OCI-LY7 (cell line): Measurements from ENCODE around the gene GJB2. TPM values are rescaled to one million over a fixed set of nuclear protein-coding genes. Genes with fewer than 3 reads are reported as not detected.

Source experiments
- BruUV-seq: library from RNA; stranded (reverse); fragments of 400-500 nt; replicated peaks from 2 replicates; lab custom pipeline; 2021; lab: Mats Ljungman, UMichigan
- CTCF ChIA-PET: fragments of 300-600 bp; sonication (Branson Sonifier 250); formaldehyde crosslinking; loops from one replicate; lab custom pipeline; 2022; ENCODE audit warnings: antibody characterized with exemption; ENCODE audit not compliant: unreplicated experiment; lab: Charles Lee
- POLR2A ChIA-PET: fragments of 300-600 bp; sonication (Branson Sonifier 250); formaldehyde crosslinking; loops from one replicate; lab custom pipeline; 2022; ENCODE audit warnings: antibody characterized with exemption; lab: Charles Lee
- DNase-seq: peaks from one replicate; pipeline ENCODE4 v3.0.0-alpha.2; 2015; ENCODE audit warnings: low spot score
- H2AFZ ChIP-seq: fragments of 200-600 bp; sonication (generic), shearing (Covaris generic); 2 replicates; pipeline ENCODE4 v1.6.1; 2014; ENCODE audit warnings: mild to moderate bottlenecking, antibody characterized with exemption, low read length, moderate library complexity
- H3K27ac ChIP-seq: fragments of 200-600 bp; sonication (generic); 2 replicates; pipeline ENCODE4 v1.5.1; 2014; ENCODE audit warnings: mixed run types, low read depth, mild to moderate bottlenecking, moderate library complexity, low read length, inconsistent platforms; ENCODE audit not compliant: poor library complexity, severe bottlenecking
- H3K36me3 ChIP-seq: fragments of 200-600 bp; sonication (generic); 2 replicates; pipeline ENCODE4 v1.6.1; 2014; ENCODE audit warnings: mild to moderate bottlenecking, antibody characterized with exemption, low read length, moderate library complexity, mixed read lengths; ENCODE audit not compliant: insufficient read depth
- H3K4me1 ChIP-seq: fragments of 200-600 bp; sonication (generic); 2 replicates; pipeline ENCODE4 v1.5.1; 2014; ENCODE audit warnings: mild to moderate bottlenecking, low read length; ENCODE audit not compliant: insufficient read depth, poor library complexity, severe bottlenecking
- H3K4me2 ChIP-seq: fragments of 200-600 bp; sonication (generic); 2 replicates; pipeline ENCODE4 v1.6.1; 2014; ENCODE audit warnings: mild to moderate bottlenecking, low read length
- H3K4me3 ChIP-seq: fragments of 200-600 bp; sonication (generic); 2 replicates; pipeline ENCODE4 v1.5.1; 2014; ENCODE audit warnings: mild to moderate bottlenecking, low read depth, low read length; ENCODE audit not compliant: poor library complexity, severe bottlenecking
- H3K79me2 ChIP-seq: fragments of 200-600 bp; sonication (generic); 2 replicates; pipeline ENCODE4 v1.6.1; 2016; ENCODE audit warnings: low read depth, mild to moderate bottlenecking, low read length, moderate library complexity, mixed read lengths; ENCODE audit not compliant: insufficient read depth
- H3K9me2 ChIP-seq: fragments of 200-600 bp; sonication (generic); 2 replicates; pipeline ENCODE4 v1.6.1; 2016; ENCODE audit warnings: mild to moderate bottlenecking, low read length, mixed read lengths; ENCODE audit not compliant: insufficient read depth
- H3K9me3 ChIP-seq: fragments of 200-600 bp; sonication (generic); 2 replicates; pipeline ENCODE4 v1.6.1; 2014; ENCODE audit warnings: mild to moderate bottlenecking, mixed run types, low read length, mixed read lengths
- H4K20me1 ChIP-seq: fragments of 200-600 bp; sonication (generic); 2 replicates; pipeline ENCODE4 v1.6.1; 2014; ENCODE audit warnings: mild to moderate bottlenecking, antibody characterized with exemption, low read length, moderate library complexity, mixed read lengths; ENCODE audit not compliant: insufficient read depth
- CTCF ChIP-seq: fragments of 200-600 bp; sonication (generic); conservative IDR thresholded peaks from 2 replicates; pipeline ENCODE4 v1.5.1; 2014; ENCODE audit warnings: mild to moderate bottlenecking, antibody characterized with exemption, low read length, moderate library complexity, mixed read lengths
- EZH2phosphoT487 ChIP-seq: fragments of 200-600 bp; sonication (generic); IDR thresholded peaks from 2 replicates; pipeline ENCODE4 v1.6.1; 2018; ENCODE audit warnings: low read depth, borderline replicate concordance, mild to moderate bottlenecking, mixed run types, antibody characterized with exemption, low read length, moderate library complexity, mixed read lengths
- intact Hi-C: fragments of 100-400 bp; cut with micrococcal nuclease; formaldehyde crosslinking; loops from one replicate; pipeline ENCODE4 v1.10.0; 2022; ENCODE audit not compliant: unreplicated experiment
- total RNA-seq, 2 experiments: library from RNA; depleted of rRNA in 1 of 2; stranded (reverse); fragments of >200 nt in 1 of 2; shearing (Covaris generic) in 1 of 2; gene quantifications; 2 replicates each; pipeline ENCODE4 v1.2.3, GENCODE V29; 2014 to 2022

GJB2 gene
- total RNA-seq, 2 experiments from 2014 or later = not detected

- POLR2A ChIA-PET = interaction anchor here (1.0 kb wide), 1 partner anchor 12 kb away, joined by 3 read pairs; no protein-coding TSS in a partner anchor
- Histone ChIP-seq H3K36me3 (no peaks in the 10 kb centered on the region), H2AFZ (no peak overlapping the region), H3K27ac (no peak overlapping the region), H3K4me2 (no peak overlapping the region), H3K79me2 (no peaks in the 10 kb centered on the region), H3K9me3 (no peaks in the 10 kb centered on the region), H3K4me1 (no peaks in the 10 kb centered on the region), H3K9me2 (no peaks in the 10 kb centered on the region), H3K4me3 (no peak overlapping the region), H4K20me1 (no peaks in the 10 kb centered on the region)
- DNase-seq = no peak
- TF ChIP-seq EZH2phosphoT487 = no peak
- TF ChIP-seq CTCF = no peak
- CTCF ChIA-PET = no interaction called here
- intact Hi-C loops = no loop called here
- no TSS peak for BruUV-seq
These were observed 17.9 kb downstream of the GJB2 start for GRCh38 chr13:20174656-20175405.

- no peaks in the 10 kb centered on the region for H3K4me1 ChIP-seq
- H3K9me3 ChIP-seq = no peaks in the 10 kb centered on the region
- BruUV-seq = no TSS peak
- TF ChIP-seq CTCF (no peak), EZH2phosphoT487 (no peak)
- ChIA-PET CTCF (no interaction called here), POLR2A (no interaction called here)
- H3K9me2 ChIP-seq = no peaks in the 10 kb centered on the region
- intact Hi-C loops = no loop called here
- H3K27ac ChIP-seq = no peak overlapping the region
- no peaks in the 10 kb centered on the region for H3K36me3 ChIP-seq
- no peaks in the 10 kb centered on the region for H3K79me2 ChIP-seq
- H3K4me3 ChIP-seq = no peak overlapping the region
- no peaks in the 10 kb centered on the region for H4K20me1 ChIP-seq
- DNase-seq = no peak
- H2AFZ ChIP-seq = no peak overlapping the region
- H3K4me2 ChIP-seq = no peak overlapping the region
These were observed 19.5 kb downstream of the GJB2 start for GRCh38 chr13:20173116-20173746.

GRCh38 chr13:20171364-20171763, 21.4 kb downstream of the GJB2 start:
- Histone ChIP-seq H4K20me1 (peaks cover 5% of the 10 kb centered on the region; the same call in 1 of the 2 replicates), H3K4me2 (no peak overlapping the region), H3K27ac (no peak overlapping the region), H2AFZ (no peak overlapping the region), H3K79me2 (no peaks in the 10 kb centered on the region), H3K9me2 (no peaks in the 10 kb centered on the region), H3K4me1 (no peaks in the 10 kb centered on the region), H3K4me3 (no peak overlapping the region), H3K9me3 (no peaks in the 10 kb centered on the region), H3K36me3 (no peaks in the 10 kb centered on the region)
- ChIA-PET CTCF (no interaction called here), POLR2A (interaction anchor here (1.1 kb wide), 1 partner anchor 23 kb away, joined by 3 read pairs; no protein-coding TSS in a partner anchor)
- intact Hi-C loops = no loop called here
- TF ChIP-seq EZH2phosphoT487 (no peak), CTCF (no peak)
- BruUV-seq = no TSS peak
- DNase-seq = no peak
